ENCODE data around the gene ZFP36L1.

ZFP36L1 gene

DNA sequence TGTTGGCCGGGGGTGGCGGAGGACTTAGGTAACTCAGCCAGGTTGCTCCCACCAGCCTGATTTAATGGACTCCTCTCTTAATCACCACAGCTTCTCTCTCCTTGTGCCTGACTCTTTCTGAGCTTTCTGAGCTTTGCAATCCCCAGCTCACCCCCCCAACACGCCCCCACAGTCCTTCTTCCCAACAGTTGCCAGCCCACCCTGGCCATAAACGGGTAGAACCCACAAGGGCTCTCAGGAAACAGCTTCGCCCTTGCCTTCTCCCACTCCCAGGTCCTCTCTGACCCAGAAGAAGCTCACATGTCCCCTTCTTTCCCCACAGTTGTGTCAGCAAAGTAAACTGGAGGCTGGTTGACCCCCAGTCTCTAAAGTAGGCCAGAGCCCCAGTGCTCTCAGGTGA, 32.9 kb downstream of the ZFP36L1 start:
- no peak for DNase-seq

DNA sequence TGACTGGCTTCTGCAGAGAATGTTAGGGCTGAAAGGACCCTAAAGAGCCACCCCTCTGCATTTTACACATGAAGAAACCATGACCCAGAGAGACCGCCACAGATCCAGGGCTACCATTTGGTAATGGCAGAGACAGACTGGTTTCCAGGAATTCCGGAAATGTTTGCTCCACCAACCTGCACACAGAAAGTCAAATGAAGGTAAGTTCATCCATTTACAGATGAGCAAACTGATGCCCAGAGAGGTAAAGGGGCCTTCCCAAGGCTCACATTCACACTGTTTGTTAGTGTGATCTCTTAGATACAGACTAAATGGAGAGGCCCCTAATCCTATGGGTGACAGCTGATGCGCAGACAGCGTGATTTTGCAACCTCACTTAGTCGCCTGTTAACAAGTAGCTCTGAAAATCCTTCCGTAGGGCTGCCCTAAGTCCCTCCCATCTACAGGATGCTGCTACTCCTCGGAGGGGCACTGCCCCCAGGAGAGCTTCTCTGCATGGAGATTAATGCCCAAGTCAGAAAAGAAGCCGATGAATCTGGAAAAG, 33.8 kb downstream of the ZFP36L1 start:
- no peak for DNase-seq

DNA sequence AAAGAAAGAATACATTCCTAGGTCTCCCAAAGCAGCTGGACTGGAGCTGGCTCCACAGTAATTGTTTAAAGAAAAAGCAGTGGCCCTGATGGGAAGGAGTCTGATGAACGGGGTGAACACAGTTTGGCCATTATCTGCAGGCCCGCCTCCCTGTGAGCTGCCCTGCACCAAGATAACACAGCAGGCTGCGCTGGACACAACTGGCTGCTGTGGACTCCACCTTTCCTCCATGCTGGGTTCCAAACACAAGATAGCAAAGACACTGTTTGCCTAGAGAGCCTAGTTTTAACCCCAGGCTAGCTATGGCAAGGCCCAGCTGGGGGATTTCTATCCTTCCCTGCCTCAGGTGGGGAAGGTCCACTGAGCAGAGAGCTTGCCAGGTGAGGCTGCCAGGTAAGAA, 34.6 kb downstream of the ZFP36L1 start:
- no peak for DNase-seq

DNA sequence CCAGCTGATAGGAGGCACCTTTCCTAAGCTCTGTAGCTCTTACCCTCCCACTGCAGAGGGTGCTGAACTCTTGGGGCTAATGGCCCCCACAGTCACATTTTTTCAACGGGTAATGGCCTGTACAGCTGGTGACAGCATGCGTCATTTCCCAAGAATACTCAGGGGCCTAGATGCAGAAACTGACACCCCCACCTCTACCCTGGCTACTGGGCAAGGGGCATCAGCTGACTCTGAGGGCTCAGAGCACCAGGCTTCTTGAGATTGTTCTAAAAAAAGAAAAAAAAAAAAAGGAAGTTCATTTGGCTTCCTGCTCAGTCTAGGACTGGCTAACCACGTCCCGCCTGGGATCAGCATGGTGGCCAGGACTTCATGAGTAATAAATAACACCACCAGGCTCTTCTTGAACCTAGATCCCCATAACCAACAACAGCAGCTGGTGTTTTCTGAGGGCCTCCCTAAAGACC, 35.2 kb downstream of the ZFP36L1 start:
- no peak for DNase-seq

DNA sequence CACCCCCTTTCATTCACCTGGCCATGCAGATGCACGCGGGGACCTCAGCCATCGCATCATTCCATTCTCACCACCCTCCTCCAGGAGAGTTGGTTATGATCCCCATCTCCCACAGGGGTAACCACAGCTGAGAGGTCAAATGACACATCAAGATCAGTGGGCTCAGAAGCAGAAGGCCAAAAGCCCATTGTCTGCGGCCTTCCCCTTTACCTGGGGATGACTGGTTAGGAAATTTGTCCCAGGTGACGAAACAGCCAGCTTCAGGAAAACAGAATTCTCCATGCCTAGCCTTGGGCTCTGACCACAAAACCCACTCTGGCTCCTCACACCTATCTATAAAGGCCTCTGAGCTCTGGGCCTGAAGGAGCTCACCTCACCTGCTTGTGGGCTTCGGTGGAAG, 36.1 kb downstream of the ZFP36L1 start:
- no peak for DNase-seq

DNA sequence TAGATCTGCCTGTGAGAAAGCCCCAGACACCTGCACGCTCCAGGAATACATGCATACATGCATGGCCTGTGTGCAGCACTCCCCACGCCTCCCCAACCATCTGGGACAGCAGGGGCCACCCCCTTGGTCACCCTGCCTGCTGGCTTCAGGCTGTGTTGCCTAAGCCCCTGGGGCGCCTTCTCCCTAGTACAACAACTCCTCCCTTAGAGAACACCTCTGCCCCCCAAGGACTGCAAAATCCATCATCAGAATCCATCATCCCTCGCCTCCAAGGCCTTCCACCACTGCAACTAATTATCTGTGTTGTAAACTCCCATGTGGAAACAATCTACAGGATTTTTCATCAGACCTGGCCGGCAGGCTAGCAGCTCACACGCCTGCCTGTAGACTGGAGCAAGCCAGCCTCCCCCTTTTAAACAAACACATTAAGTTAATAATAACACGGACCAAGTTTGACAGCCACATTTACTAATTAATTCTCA, 36.8 kb downstream of the ZFP36L1 start:
- no peak for DNase-seq

DNA sequence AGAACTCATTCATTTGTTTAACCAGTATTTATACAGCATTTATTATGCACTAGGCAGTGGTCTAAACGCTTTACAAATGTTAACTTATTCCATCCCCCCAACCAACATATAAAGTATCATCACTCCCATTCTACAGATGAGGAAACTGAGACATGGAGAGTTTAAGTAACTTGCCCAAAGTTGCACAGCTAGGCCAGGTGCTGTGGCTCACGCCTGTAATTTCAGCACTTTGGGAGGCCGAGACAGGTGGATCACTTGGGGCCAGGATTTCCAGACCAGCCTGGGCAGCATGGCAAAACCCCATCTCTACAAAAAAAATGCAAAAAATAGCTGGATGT, 37.9 kb downstream of the ZFP36L1 start:
- DNase-seq = no peak

DNA sequence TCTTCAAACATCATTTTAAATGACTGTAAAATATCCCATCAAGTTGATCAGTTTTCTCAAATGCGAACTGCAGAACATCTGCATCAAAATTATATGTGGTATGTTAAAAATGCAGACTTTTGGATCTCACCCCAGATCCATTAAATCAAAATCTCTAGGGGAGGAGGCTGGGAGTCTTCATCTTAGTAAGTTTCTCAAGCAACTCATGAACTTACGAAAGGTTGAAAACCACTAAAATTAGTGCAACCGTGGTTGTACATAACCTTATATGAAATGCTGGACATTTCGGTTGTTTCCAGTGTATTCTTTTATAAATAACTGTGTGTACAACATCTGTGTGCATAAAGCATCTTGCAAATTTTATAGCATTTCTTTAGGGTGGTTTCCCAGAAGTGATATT, 39.2 kb downstream of the ZFP36L1 start:
- no peak for DNase-seq

DNA sequence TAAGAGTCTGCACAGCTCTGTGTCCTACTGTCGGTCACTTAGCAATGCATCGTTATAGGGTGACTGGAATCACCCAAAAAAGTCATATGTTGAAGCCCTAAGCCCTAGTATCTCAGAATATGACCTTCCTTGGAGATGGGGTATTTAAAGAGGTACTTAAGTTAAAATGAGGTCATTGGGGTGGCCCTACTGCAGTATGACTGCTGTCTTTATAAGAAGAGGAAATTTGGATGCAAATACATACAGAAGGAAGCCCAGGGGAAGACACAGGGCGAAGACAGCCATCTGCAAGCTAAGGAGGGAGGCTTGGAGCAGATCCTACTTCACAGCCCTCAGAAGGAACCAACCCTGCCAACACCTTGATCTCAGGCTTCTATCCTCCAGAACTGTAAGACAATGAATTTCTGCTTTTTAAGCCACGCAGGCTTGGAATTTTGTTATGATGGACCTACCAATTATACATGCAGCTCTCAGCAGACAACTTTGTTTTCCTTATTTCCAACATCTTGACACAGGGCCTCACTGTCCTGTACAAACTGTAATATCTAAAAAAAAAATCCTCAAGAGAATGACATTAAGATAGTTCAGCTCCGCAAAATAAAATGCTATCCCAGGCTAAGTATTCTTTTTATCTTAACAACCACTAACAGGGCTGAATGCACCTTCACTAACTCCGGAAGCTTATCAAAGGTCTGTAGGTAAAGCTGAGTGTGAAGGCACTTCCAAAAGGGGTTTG, 40.4 kb downstream of the ZFP36L1 start:
- DNase-seq = no peak

DNA sequence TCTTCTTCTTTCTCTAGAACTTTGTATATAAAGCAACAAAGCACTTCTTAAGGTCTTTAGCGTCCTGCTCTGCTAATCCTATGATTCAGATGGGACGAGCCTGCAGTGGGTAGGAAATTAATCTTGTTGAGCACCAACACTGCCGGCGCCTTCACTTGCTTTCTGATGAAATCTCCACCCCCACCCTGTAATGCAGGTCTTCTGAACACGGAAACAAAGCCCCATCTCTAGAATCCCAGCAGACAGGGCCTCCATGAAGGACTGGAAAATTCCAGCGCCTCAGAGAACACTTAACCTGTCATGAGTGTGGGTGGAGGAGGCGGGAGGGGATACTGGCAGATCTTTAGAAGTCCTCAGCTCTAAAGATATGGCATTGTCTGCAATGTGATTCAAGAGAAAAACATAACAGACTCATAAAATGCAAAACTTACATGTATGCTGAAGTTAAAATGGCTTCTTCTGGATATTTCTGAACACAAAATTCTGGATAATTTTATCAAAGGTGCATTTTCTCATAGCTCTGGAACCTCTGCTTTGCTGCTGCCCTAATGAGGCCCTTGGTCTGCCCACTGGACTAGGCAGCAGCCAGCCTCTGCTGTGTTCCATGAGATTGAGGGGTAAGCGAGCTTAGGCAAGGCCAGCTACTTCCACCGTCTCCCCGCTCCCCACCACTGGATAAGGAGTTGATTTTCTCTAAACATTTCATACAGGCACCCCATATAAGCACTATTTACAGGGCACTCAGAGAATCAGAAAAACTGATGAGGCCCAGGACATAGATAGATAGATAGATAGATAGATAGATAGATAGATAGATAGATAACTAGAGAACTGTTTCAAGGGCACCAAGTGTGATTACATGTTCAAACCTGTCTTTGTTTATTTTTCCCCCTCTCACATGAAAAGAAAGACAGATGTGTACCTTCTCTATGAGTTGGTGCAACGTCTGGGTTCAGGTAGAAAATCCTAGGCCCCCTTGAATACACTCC, 43.1 kb downstream of the ZFP36L1 start:
- no peak for DNase-seq

DNA sequence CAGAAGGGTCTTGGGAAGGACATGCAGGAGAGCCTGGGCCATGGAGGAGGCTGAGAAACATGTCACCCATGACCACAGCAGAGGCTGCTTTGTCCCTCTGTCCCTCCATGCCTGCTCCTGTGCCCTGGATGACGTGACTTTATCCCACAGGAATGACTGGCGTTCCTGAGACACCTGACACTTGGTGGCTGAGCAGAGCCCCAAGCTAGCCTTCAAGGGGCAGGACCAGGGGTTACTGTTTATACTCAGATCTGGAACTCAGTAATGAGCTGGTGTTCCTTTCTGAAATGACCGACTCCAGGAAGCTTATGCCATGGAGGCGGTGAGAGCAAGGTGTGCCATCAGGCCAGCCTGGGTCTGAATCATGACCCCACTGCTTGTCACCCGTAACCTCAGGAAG, 44.2 kb downstream of the ZFP36L1 start:
- no peak for DNase-seq

DNA sequence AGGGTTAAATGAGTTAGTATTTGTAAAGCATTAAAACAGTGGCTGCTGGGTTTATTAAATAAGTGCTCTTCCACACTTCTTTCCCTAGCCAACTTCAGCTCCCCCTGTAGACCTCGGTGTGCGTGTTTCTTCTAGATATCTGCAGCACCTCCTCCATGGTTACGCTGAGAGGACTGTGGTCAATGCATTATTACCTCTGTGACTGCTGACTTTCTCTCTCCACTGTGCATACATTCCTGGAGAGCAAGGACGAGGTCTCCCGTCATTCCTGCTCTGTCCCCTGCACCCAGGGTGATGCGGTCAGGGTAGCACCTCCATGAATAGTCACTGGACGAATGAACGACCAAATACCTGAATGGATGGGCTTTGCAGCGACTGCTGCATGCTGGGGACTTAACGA, 44.6 kb downstream of the ZFP36L1 start:
- DNase-seq = no peak

DNA sequence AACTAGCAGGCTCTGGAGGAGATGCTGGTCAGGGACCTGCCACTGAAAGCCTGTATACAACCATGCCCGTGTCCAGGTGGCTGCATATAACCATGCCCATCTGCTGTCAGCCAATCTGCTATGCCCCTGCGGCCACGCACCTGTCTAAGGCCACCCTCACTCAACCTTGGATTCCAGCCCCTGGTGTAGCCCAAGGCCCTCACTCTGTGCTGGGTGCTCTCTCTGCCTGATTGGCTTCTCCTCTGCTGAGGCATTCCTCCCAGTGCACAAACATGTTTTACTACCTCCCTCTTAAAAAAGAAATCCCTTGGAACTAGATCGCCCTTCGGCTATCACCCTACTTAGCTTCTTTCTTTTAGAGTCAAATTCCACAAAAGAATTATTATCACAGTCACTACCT, 45.5 kb downstream of the ZFP36L1 start:
- DNase-seq = no peak

DNA sequence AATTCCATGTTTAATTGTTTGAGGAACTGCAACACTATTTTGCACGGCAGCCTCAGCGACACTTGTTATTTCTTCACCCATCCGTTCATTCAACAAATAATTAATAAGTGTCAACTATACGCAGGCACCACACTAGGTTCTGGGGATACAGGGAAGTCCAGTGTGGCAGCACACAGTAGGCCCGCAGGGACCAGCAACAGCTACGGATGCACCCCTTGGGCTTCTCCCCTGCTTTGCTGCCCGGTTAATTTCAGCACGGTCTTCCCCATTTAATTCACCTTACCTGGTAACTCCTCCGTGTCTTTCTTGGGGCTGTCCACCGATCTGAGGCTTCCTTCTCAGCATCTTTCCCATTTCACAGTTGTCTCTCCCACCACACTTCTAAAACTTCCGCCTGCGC, 48.3 kb downstream of the ZFP36L1 start:
- DNase-seq = no peak

DNA sequence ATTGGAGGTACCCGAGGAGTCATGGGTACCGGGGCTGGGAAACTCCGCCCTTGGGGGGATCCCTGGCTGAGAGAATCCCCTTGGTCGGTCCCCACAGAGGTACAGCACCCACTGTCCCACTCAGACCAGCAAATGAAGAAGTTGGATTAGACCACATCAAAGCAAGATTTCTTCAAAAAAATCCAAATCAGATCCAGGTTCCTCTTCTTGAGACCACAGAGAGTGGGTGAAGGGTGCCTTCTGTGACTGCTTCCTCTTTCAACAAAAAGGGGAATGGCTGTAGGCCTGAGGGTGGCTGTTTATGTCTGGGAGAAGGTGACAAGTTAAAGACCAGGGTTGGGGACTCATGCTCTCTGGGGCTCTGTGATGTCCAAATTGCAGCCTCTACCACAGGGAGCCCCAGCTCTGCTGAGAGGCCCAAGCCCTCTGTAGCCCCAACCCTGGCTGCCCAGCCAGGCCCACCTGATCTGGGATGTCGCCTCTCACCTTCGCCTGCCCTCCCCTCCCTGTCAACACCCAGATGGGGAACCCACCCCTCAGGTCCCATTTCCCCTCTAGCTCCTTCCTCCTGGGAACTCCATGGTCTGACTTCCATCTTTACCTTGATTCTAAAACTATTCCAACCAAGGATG, 50.9 kb downstream of the ZFP36L1 start:
- DNase-seq = no peak

DNA sequence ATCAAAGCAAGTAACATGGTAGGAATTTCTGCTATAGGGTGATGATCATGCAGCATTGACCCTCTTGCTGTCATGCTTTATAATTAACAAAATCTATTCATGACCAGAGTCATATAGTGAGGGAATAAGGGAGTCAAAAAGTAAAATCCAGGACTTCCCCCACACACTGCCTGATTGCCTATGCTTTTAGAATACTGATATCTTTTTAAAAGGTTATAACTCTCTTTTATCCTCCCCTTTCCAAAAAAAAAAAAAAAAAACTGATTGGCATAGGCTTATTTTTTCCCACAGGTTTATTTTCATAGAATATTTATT, 51.4 kb downstream of the ZFP36L1 start:
- DNase-seq = no peak

DNA sequence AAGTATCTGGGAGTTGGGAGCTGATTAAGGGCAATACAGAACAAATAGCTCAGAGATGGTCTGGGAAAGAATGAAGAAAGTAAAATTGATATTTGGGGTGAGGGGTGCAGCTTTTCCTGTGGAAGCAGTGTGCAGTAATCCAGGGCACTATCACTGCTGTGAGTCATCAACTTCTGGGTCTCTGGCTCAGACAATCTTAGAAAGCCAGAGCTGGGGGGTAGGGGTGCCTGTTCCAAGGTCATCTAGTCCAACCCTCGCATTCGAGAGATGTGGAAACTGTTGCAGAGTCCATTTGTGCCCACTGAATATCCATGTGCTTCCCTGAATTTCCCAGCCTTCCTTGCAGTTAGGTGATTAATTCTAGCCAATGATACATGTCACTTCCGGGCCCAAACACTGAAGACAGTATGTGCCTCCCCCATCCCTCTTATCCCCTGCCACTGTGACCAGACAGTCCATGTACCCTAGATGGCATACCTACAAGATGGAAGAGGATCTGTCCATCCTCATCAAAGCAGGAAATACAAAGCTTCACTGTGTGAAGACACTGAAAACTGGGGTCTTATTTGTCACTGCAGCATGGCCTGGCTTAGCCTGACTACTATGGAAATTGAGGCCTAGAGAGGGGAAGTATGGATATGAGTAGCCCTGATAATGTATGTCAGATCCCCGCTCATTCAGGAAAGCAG, 51.9 kb downstream of the ZFP36L1 start:
- DNase-seq = no peak

DNA sequence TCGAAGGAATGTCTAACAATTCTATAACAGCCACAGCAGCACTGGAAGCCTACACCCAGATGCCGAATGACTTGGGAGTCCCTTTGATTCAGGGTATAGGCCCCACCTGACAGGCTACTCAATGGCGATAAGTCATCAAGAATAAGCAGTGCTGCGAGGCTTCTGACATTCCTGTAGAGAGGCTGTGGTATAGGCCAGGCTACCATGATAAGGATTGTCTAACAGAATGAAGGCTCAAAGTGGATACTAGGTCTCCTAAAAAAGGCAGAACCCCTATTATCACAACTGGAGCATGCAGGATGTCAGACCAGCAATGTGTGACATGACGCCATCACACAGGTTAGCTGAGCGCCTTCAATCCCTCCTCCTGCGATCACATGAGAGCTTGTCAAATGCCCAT, 53.2 kb downstream of the ZFP36L1 start:
- no peak for DNase-seq

DNA sequence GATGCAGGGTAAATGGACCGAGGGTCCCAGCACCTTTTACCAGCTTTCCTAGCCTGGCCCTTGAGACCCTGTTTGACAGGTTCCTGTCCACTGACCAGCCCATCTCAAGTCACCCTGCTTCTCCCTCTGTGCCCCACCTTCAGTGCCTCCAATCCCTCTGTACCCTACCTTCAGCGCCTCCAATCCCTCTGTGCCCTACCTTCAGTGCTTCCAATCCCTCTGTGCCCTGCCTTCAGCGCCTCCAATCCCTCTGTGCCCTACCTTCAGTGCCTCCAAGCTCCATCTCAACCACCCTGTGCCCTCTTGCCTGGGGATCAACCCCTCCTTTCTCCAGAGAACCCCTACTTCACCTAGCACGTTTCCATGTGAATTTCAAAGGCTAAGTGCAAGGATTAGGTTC, 54.3 kb downstream of the ZFP36L1 start:
- no peak for DNase-seq
